Common myeloid progenitor, CD34-positive (primary cell): ENCODE results near the gene DBR1.
A peak's percentile ranks its signal among the peaks of the same experiment; 100 is the strongest.

ENCODE experiments used
- CTCF ChIA-PET: fragments of 350-600 bp; sonication (Branson Sonifier 250); formaldehyde crosslinking; loops from one replicate; lab custom pipeline; 2021; ENCODE audit warnings: antibody characterized with exemption; lab: Charles Lee
- POLR2A ChIA-PET: fragments of 350-600 bp; sonication (Branson Sonifier 250); formaldehyde crosslinking; loops from one replicate; lab custom pipeline; 2021; ENCODE audit warnings: antibody characterized with exemption; lab: Charles Lee
- DNase-seq, 3 donors: peaks; one replicate each; pipeline versions ENCODE4 v3.0.0 to v3.0.0-alpha.2; 2013
- H3K27ac ChIP-seq, 2 experiments: 1 replicate in 1 of 2; 2 replicates in 1 of 2; pipeline ENCODE4 v1.7.0; 2013; ENCODE audit warnings: inconsistent platforms in 2 of 2, low read length in 2 of 2, mild to moderate bottlenecking in 2 of 2, low read depth in 1 of 2, moderate library complexity in 1 of 2; ENCODE audit not compliant: severe bottlenecking in 2 of 2, insufficient read depth in 1 of 2, poor library complexity in 1 of 2
- H3K27me3 ChIP-seq, 5 experiments: replicated peaks in 2 of 5; 1 replicate in 3 of 5; 2 replicates in 2 of 5; pipeline versions ENCODE4 v1.6.1 to v1.7.0; 2013; ENCODE audit warnings: low read length in 4 of 5, mild to moderate bottlenecking in 2 of 5, moderate library complexity in 2 of 5, inconsistent platforms in 1 of 5; ENCODE audit not compliant: insufficient read depth in 5 of 5, control insufficient read depth in 4 of 5
- H3K36me3 ChIP-seq, 4 experiments: 1 replicate in 2 of 4; 2 replicates in 2 of 4; pipeline versions ENCODE4 v1.6.1 to v1.7.0; 2013; ENCODE audit warnings: low read length in 3 of 4, control low read depth in 1 of 4, mild to moderate bottlenecking in 1 of 4; ENCODE audit not compliant: control insufficient read depth in 4 of 4, insufficient read depth in 4 of 4
- H3K4me1 ChIP-seq, 4 experiments: 1 replicate in 3 of 4; 2 replicates in 1 of 4; pipeline versions ENCODE4 v1.6.1 to v1.7.1; 2013; ENCODE audit warnings: low read length in 3 of 4, mild to moderate bottlenecking in 3 of 4, control low read depth in 1 of 4, inconsistent platforms in 1 of 4, moderate library complexity in 1 of 4; ENCODE audit not compliant: control insufficient read depth in 4 of 4, insufficient read depth in 4 of 4; ENCODE audit errors: control extremely low read depth in 1 of 4
- H3K4me3 ChIP-seq, 7 experiments: 1 replicate in 4 of 7; 2 replicates in 3 of 7; pipeline versions ENCODE4 v1.5.1 to v1.7.0; 2013; ENCODE audit warnings: mild to moderate bottlenecking in 7 of 7, low read length in 6 of 7, moderate library complexity in 6 of 7, inconsistent platforms in 2 of 7, low read depth in 2 of 7, control low read depth in 1 of 7; ENCODE audit not compliant: insufficient read depth in 4 of 7, control insufficient read depth in 1 of 7; ENCODE audit errors: extremely low read depth in 1 of 7
- H3K9me3 ChIP-seq, 5 experiments: 1 replicate in 4 of 5; 2 replicates in 1 of 5; pipeline versions ENCODE4 v1.6.1 to v1.7.1; 2013; ENCODE audit warnings: low read length in 4 of 5, mild to moderate bottlenecking in 2 of 5, inconsistent platforms in 1 of 5, low read depth in 1 of 5, moderate library complexity in 1 of 5; ENCODE audit not compliant: control insufficient read depth in 4 of 5, insufficient read depth in 2 of 5; ENCODE audit errors: control extremely low read depth in 1 of 5
- WGBS: methylation state at CpG from one replicate; pipeline ENCODE4 v1.1.5; 2013; ENCODE audit not compliant: insufficient coverage; 5-methylcytosine and 5-hydroxymethylcytosine counted together

DBR1 gene

DNA sequence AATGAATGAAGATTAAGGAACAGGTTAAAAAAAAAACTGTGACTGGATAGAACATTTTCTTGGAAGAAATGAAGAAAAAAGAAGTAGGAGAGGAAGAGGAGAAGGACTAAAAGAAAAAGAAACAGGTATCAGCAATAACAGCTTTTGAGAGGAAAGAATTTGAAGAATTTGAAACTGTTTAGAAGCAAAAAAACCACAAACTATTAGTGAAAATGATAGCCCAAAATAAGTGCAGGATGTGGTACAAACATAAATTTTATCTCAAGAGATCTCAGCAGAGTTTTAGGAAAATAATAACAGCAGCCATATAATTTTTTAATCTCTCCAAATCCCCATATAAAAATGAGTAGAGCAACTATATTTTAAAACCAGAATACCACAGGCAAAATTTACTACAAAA, 33.8 kb downstream of the DBR1 start:
- POLR2A ChIA-PET: no interaction called here

DNA sequence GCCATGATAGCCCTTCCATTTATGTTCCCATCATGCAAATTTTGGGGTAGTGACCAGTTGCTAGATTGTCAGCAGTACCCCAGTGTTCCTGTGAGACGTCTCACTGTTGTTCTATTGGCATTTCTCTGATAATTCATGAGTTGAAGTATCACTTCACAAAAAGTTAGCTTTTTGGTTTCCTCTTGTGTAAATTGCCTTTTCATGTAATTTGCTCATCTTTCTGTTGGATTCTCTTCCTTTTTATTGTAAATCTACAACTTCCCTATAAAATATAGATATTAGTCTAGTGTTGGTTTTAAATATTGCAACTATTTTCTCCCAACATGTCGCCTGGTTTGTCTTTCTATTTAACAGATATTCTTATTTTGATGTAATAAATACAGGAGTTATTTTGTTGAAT, 35.0 kb downstream of the DBR1 start:
- CTCF ChIA-PET: no interaction called here

More for the DNA sequence above, 33.8 kb downstream of the DBR1 start:
- Histone ChIP-seq H3K27ac (no peak overlapping the region), H3K36me3 (no peaks in the 10 kb centered on the region), H3K9me3 (no peaks in the 10 kb centered on the region), H3K4me3 (no peak overlapping the region), H3K4me1 (peaks cover 6 to 26% (median 16%) of the 10 kb centered on the region in 4 experiments), H3K27me3 (no peaks in the 10 kb centered on the region)
- CTCF ChIA-PET: no interaction called here
- no peak for DNase-seq

DNA sequence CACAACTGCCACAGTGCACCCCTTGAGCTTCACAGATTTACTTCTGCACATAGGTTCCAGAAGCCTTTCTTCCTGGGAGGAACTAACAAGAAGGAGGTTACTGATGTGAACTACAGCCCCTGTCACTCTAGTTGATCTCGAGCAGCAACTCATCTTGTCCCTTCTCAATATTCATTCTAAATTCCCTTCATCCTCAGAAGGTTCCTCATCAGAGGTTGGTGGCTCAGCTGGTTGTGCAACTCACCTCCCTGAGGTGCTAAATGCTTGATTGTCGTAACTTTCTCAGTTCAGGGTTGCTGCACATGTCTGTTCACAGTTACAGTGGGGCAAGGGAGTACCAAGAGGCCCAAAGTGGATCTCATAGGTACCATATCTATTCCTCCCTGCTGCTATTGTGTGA, 36.9 kb downstream of the DBR1 start:
- H3K36me3 ChIP-seq: no peaks in the 10 kb centered on the region
- WGBS: 82% methylated on average over 2 of the region's 2 CpGs
- H3K27me3 ChIP-seq: no peaks in the 10 kb centered on the region
- H3K4me1 ChIP-seq: peaks cover 16 to 44% (median 30%) of the 10 kb centered on the region in 4 experiments
- ChIA-PET CTCF (interaction anchor here (0.9 kb wide), 1 partner anchor 36 kb away, joined by 3 read pairs; no protein-coding TSS in a partner anchor), POLR2A (no interaction called here)
- no peak for DNase-seq
- no peaks in the 10 kb centered on the region for H3K9me3 ChIP-seq
- no peak overlapping the region for H3K27ac ChIP-seq
- H3K4me3 ChIP-seq: no peak overlapping the region

More for the DNA sequence above, 35.0 kb downstream of the DBR1 start:
- H3K4me3 ChIP-seq: no peak overlapping the region
- no peaks in the 10 kb centered on the region for H3K27me3 ChIP-seq
- peaks cover 13 to 38% (median 27%) of the 10 kb centered on the region in 4 experiments for H3K4me1 ChIP-seq
- H3K9me3 ChIP-seq: no peaks in the 10 kb centered on the region
- POLR2A ChIA-PET: no interaction called here
- no peak for DNase-seq
- H3K36me3 ChIP-seq: no peaks in the 10 kb centered on the region
- WGBS: 100% methylated on average over 1 of the region's 2 CpGs
- H3K27ac ChIP-seq: no peak overlapping the region

DNA sequence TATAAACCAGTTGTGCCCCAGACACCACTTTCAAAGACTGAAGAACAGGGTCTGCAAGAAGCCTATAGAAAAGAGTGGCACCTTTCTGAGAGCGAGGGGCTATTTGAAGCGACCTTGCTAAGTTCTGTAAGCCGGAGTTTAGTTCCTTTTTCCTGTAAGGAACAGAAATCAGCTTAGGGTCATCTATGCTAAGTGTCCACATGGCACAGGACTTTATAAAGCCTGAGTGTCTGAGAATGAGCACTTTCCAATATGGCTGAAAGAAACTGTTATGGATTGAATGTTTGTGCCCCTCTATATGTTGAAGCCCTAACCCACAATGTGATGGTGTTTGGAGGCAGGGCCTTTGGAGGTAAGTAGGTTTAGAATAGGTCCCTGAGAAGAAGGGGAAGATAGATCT, 38.5 kb downstream of the DBR1 start:
- H3K36me3 ChIP-seq: no peaks in the 10 kb centered on the region
- WGBS: 94% methylated on average over 3 of the region's 3 CpGs
- H3K27me3 ChIP-seq: no peaks in the 10 kb centered on the region
- DNase-seq: no peak
- H3K4me1 ChIP-seq: peaks cover 16 to 44% (median 30%) of the 10 kb centered on the region in 4 experiments
- ChIA-PET POLR2A (no interaction called here), CTCF (interaction anchor here (2.4 kb wide), 1 partner anchor 21 kb away, joined by 5 read pairs; the partner anchor contains the start of gene DZIP1L)
- no peak overlapping the region for H3K4me3 ChIP-seq
- H3K9me3 ChIP-seq: no peaks in the 10 kb centered on the region
- H3K27ac ChIP-seq: no peak overlapping the region

- Histone ChIP-seq H3K4me1 (peaks cover 16 to 44% (median 29%) of the 10 kb centered on the region in 4 experiments), H3K36me3 (no peaks in the 10 kb centered on the region), H3K4me3 (peak overlapping the region in 1 of 7 experiments; percentile 27), H3K27me3 (no peaks in the 10 kb centered on the region), H3K27ac (no peak overlapping the region), H3K9me3 (no peaks in the 10 kb centered on the region)
- CTCF ChIA-PET: interaction anchor here (2.4 kb wide), 1 partner anchor 20 kb away, joined by 5 read pairs; the partner anchor contains the start of gene DZIP1L
- no peak for DNase-seq
- POLR2A ChIA-PET: no interaction called here
- WGBS: no CpG with 5 or more reads among the region's 2 CpGs
These were observed 38.9 kb downstream of the DBR1 start for GRCh38 chr3:138135833-138136194.

GRCh38 chr3:138135146-138135832, 39.4 kb downstream of the DBR1 start:
- peak overlapping the region in 1 of 7 experiments; percentile 6 for H3K4me3 ChIP-seq
- H3K4me1 ChIP-seq: peaks cover 16 to 44% (median 28%) of the 10 kb centered on the region in 4 experiments
- ChIA-PET CTCF (interaction anchor here (2.4 kb wide), 1 partner anchor 20 kb away, joined by 5 read pairs; the partner anchor contains the start of gene DZIP1L), POLR2A (interaction anchor here (0.8 kb wide), 1 partner anchor 23 kb away, joined by 3 read pairs; no protein-coding TSS in a partner anchor)
- no CpG with 5 or more reads among the region's 3 CpGs for WGBS
- H3K9me3 ChIP-seq: no peaks in the 10 kb centered on the region
- H3K27ac ChIP-seq: no peak overlapping the region
- DNase-seq: peak in 2 of 3 donors; percentile 46 to 63
- H3K27me3 ChIP-seq: no peaks in the 10 kb centered on the region
- H3K36me3 ChIP-seq: no peaks in the 10 kb centered on the region

- Histone ChIP-seq H3K4me1 (peaks cover 16 to 31% (median 24%) of the 10 kb centered on the region in 4 experiments), H3K27ac (no peak within 1 kb of the TSS), H3K27me3 (no peaks in the 10 kb centered on the region), H3K4me3 (no peak within 1 kb of the TSS), H3K9me3 (no peaks in the 10 kb centered on the region), H3K36me3 (no peaks in the 10 kb centered on the region)
- WGBS: 100% methylated on average over 1 of the region's 1 CpG
- CTCF ChIA-PET: interaction anchor here (2.7 kb wide), 1 partner anchor 14 kb away, joined by 18 read pairs; no protein-coding TSS in a partner anchor
- POLR2A ChIA-PET: no interaction called here
- DNase-seq: no peak
These were observed 42.5 kb downstream of the DBR1 start, which contains the start of gene A4GNT for GRCh38 chr3:138132239-138132638. Gene A4GNT (minus strand): TSS chr3:138132390. CDS start chr3:138131256, 1,134 bp downstream.
